ENCODE results near the gene IDE.

GRCh38 chr10:92592761-92593618 lies 19.1 kb upstream of the IDE start, which contains the start of gene KIF11:
- TF ChIP-seq ESRRG (CRISPR knock-in tag; IDR thresholded peaks at IDR 0.05) (no peak), ZC3H10 (CRISPR knock-in tag; IDR thresholded peaks at IDR 0.05) (no peak), PATZ1 (CRISPR knock-in tag; IDR thresholded peaks at IDR 0.05; ENCODE audit: borderline replicate concordance) (no peak), TSHZ2 (CRISPR knock-in tag; IDR thresholded peaks at IDR 0.05) (no peak), CREB5 (CRISPR knock-in tag; IDR thresholded peaks at IDR 0.05; ENCODE audit: low read depth) (no peak), RARB (CRISPR knock-in tag; IDR thresholded peaks at IDR 0.05) (no peak), GLIS3 (CRISPR knock-in tag; IDR thresholded peaks at IDR 0.05) (no peak), ARNTL (CRISPR knock-in tag; IDR thresholded peaks at IDR 0.05; ENCODE audit: borderline replicate concordance, low read depth) (no peak), ISL1 (CRISPR knock-in tag; IDR thresholded peaks at IDR 0.05) (no peak), CSDC2 (CRISPR knock-in tag; IDR thresholded peaks at IDR 0.05) (no peak)

All from SK-N-SH treated with all-trans-retinoic acid at 6 μM for 48 hours (cell line).